Esophagus muscularis mucosa (tissue), 2 donors: ENCODE data around the gene LBX1.

Experiments used
- EP300 ChIP-seq: sonication (generic); formaldehyde crosslinking; IDR thresholded peaks from one replicate; pipeline ENCODE4 v1.6.1; 2017; ENCODE audit warnings: antibody characterized with exemption
- POLR2A ChIP-seq: fragments of 450-650 bp; IDR thresholded peaks from one replicate; pipeline ENCODE4 v1.6.1; 2017; ENCODE audit warnings: antibody characterized with exemption, moderate library complexity, mild to moderate bottlenecking, low read depth

- TF ChIP-seq EP300: no peak
- TF ChIP-seq POLR2A: no peak
These were observed 1.8 kb upstream of the LBX1 start for GRCh38 chr10:101231092-101231491.
